Hematopoietic multipotent progenitor cell (in vitro differentiated cells): ENCODE results near the gene APOBEC3A. TPM values are rescaled to one million over a fixed set of nuclear protein-coding genes. Genes with fewer than 3 reads are reported as not detected.
A peak's percentile ranks its signal among the peaks of the same experiment; 100 is the strongest.
"Not testable (repeated sequence)": the region's sequence is repeated elsewhere in the genome, so short reads cannot be mapped to it uniquely, and the experiment has no call there.

Experiments used
- DNase-seq, 3 donors: peaks; one replicate each; pipeline ENCODE4 v3.0.0-alpha.2; 2011 to 2015; ENCODE audit warnings: low read depth in 2 of 3, low spot score in 2 of 3
- total RNA-seq: library from RNA; depleted of rRNA; stranded (reverse); fragments of >200 nt; gene quantifications from one replicate; pipeline ENCODE4 v1.2.3, GENCODE V29; 2012

APOBEC3A gene
- total RNA-seq, 1 donor = 1.9 TPM

- no peak for DNase-seq
Observed at GRCh38 chr22:38942702-38943101, 14.7 kb upstream of the APOBEC3A start.

DNA sequence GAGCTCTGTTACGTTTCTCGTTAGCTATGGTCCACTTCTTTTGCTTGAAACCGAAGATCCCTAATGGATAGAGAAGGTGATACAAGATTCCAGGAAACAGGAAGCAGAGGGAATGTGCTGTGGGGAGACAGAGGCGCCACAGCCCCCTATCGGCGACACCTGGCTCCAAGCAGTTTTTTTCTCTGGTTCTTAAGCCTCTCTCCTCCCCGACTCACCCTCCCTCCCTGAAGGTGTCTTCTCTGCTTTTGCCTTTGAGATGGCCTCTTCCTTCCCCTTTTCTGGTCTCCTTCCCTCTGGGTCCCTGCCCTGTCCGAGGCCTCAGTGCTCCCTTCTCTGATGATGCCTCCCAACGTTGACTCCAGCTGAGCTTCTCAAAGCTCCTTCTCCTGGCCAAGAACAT is 14.2 kb upstream of the APOBEC3A start:
- peak in 1 of 3 donors; percentile 47 for DNase-seq

- DNase-seq = no peak
Observed at GRCh38 chr22:38943882-38944281, 13.5 kb upstream of the APOBEC3A start.

GRCh38 chr22:38944653-38945052 is 12.8 kb upstream of the APOBEC3A start:
- no peak for DNase-seq

- DNase-seq = not testable (repeated sequence)
Observed at GRCh38 chr22:38945706-38946338, 11.6 kb upstream of the APOBEC3A start.

DNA sequence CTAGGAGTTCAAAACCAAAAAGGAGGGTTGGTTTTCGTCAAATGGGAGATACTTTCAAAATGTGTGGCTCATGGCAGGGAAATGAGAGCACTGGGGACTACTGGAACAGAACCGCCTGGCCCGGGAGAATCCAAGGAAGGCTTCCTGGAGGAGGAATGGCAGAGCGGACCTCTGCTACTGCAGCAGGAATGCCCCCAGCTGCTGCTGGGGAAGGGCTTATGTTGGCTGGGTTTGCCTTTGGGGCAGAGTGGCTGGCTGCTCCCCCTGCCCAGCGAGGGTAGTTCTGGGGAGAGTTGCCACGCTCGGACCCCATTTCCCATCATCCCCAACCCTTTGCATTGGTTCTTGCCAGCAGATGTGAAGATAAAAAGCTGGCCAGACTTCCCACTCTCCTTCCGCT is 10.6 kb upstream of the APOBEC3A start:
- DNase-seq = no peak

DNA sequence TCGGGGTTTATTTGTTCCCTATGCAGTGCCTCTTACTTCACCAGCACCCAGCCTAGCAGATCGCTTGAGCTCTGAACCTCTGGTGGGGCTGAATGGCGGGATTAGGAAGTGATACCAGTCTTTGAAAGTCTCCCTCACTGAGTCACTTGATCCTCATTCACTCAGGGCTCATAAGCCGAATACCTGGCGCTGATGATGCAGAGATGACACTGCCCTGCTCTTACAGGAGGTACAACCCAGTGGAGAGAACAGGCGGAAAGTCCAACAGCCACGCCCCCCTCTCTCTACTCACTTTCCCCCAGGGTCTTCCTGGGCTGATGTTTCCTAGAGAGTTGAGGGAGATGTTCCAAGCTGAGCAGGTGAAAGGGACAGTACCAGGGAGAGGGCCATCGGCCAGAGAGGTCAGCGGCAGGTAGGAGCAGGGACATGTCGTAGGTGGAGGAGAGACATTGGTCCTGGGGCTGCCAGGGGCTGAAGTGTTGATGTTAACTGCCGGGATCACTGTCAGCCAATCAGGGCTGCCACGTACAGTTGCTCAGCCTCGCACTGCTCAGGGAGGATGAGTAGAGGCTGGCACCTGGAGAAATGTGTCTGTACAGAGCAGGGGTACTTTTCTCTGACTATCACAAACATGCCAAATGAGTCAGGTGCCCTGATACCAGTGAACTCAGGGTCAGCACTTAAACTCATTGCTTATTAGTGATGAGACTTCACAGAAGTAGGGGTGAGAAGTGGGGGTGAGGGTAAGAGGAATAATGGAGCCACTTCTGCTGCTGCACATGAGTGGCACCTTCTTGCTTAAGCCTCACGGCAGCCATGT is 9.9 kb upstream of the APOBEC3A start:
- no peak for DNase-seq

DNA sequence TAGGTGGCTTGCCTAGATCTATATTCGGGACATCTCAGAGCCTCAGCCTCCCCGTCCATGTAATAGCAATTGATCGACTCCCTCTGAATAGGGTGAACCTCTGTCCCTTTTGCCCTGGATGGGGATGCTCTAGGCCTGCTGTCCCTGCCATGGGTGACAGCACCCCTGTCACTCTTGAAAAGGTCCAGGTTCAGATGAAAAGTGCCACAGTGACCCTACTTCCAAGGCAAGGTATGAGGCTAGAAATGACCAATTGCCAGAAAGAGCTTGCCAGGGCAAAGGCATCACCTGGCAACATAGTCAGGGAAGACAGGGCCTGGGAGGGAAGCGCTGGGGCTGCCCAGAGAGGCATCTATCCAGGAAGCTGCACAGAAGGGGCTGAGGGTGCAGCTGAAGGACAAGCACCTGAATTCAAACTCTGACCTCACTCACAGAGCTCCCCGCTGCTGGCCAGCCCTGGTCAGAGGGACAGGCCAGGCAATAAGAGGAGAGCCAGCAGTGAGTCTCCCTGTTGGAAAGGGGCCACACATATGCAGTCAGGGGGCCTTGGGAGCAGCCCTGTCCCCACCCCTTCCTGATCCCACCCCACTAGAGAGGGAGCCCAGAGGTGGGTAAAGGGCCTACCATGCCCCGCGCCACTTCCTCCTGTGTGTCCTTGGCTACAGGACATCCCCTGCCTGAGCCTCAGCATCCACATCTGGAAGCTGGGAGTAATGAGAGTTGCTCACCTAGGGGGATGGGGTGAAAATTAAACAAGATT is 9.0 kb upstream of the APOBEC3A start:
- no peak for DNase-seq

GRCh38 chr22:38949889-38950405 is 7.5 kb upstream of the APOBEC3A start:
- no peak for DNase-seq

DNA sequence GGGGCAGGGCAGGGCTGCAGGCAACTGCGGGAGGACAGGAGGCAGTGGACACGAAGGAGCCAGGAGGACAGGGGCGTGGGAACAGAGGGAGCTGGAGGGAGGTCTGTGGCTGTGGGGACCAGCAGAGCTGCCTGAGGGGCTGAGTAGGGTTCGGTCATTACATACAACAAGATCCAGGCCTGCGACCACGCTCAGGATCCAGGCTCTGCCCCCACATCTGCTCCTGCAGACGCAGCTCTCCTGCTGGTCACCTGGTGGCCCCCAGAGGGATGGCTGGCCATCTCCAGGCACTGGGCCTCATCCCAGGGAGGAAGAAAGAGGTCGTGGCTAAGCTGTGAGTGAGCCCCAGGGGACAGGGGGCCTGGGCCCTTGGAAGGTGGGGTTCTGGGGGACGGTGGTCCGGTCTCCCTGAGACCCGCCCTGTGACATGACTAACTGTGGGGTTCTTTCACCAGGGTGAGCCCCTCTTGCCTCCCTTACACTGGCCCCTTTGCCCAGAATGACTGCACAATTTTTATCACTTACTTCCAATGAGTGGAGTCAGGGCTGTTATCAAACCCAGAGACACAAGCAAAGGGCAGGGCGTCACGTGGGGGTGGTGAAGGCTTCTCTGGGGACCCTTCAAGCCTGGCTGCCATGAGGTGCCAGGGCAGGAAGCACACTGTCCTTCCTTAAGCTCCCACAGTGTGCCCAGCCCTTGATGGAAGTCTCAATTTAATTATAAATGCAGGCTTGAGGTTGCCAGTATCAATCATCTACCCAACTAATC is 6.7 kb upstream of the APOBEC3A start:
- DNase-seq = no peak

- no peak for DNase-seq
Observed at GRCh38 chr22:38951734-38952133, 5.7 kb upstream of the APOBEC3A start.

- no peak for DNase-seq
Observed at GRCh38 chr22:38952281-38952993, 5.0 kb upstream of the APOBEC3A start.

DNA sequence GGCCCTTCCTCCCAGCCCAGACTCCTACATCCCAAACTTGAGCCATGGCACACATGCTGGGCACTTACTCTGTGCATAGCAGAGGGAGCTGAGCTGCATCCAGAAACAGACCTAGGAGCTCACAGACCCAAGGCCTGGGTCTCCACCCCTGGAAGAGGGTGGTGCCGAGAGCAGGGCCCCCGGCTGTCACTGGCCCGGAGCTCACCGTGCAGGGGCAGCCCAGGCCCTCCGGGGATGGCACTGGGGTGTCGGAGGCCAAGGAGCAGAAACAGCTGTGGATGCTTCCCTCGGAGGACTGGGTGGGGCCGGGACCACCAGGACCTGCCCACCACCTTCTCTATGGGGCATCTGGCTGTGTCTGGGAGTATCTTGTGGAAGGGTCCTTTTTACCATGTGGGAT is 4.3 kb upstream of the APOBEC3A start:
- no peak for DNase-seq

GRCh38 chr22:38953577-38954413 is 3.6 kb upstream of the APOBEC3A start:
- no peak for DNase-seq

- no peak for DNase-seq
Observed at GRCh38 chr22:38954414-38955043, 2.9 kb upstream of the APOBEC3A start.

DNA sequence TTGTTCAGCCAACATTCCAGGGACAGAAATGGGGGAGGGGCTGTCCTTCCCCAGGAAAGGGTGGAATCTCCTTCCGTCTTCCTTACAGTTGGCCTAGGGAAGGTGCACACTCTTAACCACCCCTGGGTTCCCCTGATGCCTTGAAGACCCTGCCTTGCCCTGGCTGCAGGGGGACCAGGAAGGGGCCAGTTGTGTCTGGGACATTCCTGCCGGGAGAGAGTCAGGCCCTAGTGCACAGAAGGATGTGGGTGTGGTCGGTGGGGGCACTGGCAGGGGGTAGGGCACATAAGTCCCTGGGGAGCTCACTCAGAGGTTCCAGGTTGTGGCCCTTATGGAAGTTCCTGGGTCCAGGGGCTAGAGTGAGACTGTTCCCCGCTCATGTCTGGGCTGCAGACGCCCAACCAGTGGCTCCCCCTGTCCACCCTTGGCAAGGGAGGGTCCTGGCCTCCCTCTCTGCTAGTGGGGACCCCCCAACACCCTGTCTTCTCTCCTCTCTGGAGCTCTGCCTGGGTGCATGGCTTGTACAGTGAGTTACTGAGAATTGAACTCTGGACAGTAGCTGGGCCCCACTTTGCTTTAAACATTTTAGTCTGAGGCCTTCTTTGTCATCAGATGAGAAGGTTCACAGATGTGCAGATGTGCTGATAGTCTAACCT is 2.0 kb upstream of the APOBEC3A start:
- no peak for DNase-seq

- no peak for DNase-seq
Observed at GRCh38 chr22:38955926-38956325, 1.5 kb upstream of the APOBEC3A start.

- DNase-seq = no peak
Observed at GRCh38 chr22:38956551-38956950, 858 bp upstream of the APOBEC3A start.
